Heart left ventricle (tissue), 13 donors: ENCODE results near the gene TMEM106A.
"Not testable (repeated sequence)": the region's sequence is repeated elsewhere in the genome, so short reads cannot be mapped to it uniquely, and the experiment has no call there.

Experiments
- POLR2A ChIP-seq, 2 donors: fragments of 450-650 bp; IDR thresholded peaks; one replicate each; pipeline ENCODE4 v1.6.1; 2017; ENCODE audit warnings: antibody characterized with exemption in 2 of 2, mild to moderate bottlenecking in 2 of 2, moderate library complexity in 2 of 2
- TF ChIP-seq, protein P1 (sequence below), 12 donors: fragments of 200-600 bp; sonication (generic) in 4 of 12; IDR thresholded peaks; one replicate each; pipeline versions ENCODE4 v1.5.0 to v1.8.0; 2018 to 2022; ENCODE audit warnings: antibody characterized with exemption in 12 of 12, mild to moderate bottlenecking in 5 of 12
- donor health status: ischemic (EF 13 %, LVEDD 7.1; RV severe dilation, severe dysfunction).
- donor health status: DM: no; HTN: yes; CAD: no.
- donor health status: DM: no; HTN: no; CAD: no.
- donor health status: ischemic (EF 25% LVEDD 6.9; RV normal size, moderate dysfunction).
- donor health status: ischemic (EF 25% LVEDD 5.7; RV mildly dilated, moderate dysfunction).
- donor health status: ischemic (EF 35%, LVEDD 5.7; RV mildly dilated, moderate dysfunction).
- donor health status: nonischemic (EF 11% LVEDD 7.7; RV severe dilation, severe dysfunction).
- donor health status: DM: yes; HTN: yes; CAD: no.
- donor health status: PGD.
- donor health status: ischemic (EF 29% LVEDD 5.4; RV normal size, mild dysfunction).
- donor health status: nonischemic (EF 23%, LVEDD 6.1; RV moderate dilation, normal function).

DNA sequence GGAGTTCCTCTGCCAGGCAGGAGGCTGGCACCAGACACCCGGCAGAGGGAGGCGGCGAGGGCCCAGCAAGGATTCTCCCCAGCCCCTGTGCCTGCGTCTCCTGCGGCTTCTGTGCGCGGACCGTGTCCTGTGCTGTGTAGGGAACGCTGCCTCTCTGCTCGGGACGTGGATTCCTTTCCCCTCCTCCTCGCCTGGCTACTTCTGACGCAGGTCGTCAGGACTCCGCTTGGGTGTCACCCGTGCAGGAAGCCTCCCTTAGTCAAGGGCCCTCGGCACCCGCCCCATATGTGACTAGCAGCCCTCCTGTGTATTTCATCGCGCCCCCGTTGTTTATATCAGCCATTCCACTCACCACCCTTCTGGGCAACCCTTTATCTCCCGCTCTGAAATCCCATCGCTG is 34.8 kb downstream of the TMEM106A start:
- TF ChIP-seq, protein P1, sequence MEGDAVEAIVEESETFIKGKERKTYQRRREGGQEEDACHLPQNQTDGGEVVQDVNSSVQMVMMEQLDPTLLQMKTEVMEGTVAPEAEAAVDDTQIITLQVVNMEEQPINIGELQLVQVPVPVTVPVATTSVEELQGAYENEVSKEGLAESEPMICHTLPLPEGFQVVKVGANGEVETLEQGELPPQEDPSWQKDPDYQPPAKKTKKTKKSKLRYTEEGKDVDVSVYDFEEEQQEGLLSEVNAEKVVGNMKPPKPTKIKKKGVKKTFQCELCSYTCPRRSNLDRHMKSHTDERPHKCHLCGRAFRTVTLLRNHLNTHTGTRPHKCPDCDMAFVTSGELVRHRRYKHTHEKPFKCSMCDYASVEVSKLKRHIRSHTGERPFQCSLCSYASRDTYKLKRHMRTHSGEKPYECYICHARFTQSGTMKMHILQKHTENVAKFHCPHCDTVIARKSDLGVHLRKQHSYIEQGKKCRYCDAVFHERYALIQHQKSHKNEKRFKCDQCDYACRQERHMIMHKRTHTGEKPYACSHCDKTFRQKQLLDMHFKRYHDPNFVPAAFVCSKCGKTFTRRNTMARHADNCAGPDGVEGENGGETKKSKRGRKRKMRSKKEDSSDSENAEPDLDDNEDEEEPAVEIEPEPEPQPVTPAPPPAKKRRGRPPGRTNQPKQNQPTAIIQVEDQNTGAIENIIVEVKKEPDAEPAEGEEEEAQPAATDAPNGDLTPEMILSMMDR (IDR thresholded peaks at IDR 0.05), result not testable (repeated sequence)
- TF ChIP-seq POLR2A (IDR thresholded peaks at IDR 0.05), result not testable (repeated sequence)
